Subcutaneous adipose tissue (tissue), 4 donors: ENCODE data around the gene IGFBP5. TPM values are rescaled to one million over a fixed set of nuclear protein-coding genes. Genes with fewer than 3 reads are reported as not detected.

Experiments
- total RNA-seq, 4 donors: library from RNA; depleted of rRNA; stranded (reverse); fragments of >200 nt; gene quantifications; one replicate each; pipeline ENCODE4 v1.1.0, GENCODE V29; 2016
- TF ChIP-seq, protein P1 (sequence below): fragments of 450-650 bp; IDR thresholded peaks from one replicate; pipeline ENCODE4 v1.5.1; 2016; ENCODE audit warnings: low read depth, mild to moderate bottlenecking, control low read depth, antibody characterized with exemption, moderate library complexity

The IGFBP5 gene
- total RNA-seq, 4 donors from 2014 or later, result 74.8 to 661 (median 512) TPM

DNA sequence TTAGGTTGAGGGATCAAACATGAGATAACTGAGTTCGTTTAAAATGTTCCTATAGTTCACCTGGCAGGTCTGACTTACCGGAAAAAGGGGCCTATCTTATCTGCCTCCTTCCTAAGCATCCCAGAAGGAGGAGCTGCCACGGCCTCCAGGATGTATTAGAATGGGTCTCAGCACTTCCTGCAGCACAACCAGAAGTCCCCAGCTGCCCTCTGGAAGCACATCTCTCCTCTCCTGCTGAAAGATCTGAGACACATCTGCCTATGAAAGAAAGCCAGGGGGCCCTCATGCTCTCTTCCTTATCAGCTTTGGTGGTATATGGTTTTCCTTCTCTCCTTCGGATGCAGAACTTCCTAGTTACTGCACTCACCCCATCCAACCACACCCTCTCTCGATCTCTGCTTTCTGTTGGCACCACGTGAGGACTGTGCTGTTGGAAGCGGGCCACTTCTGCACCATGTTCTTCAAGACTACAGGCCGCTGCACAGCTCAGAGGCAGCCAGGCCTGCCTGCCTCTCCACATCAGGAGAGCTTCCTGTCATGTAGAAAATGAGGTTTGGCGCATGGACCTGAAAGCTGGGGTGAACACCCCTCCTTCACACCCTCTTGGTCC lies 6.5 kb downstream of the IGFBP5 start:
- TF ChIP-seq, protein P1, sequence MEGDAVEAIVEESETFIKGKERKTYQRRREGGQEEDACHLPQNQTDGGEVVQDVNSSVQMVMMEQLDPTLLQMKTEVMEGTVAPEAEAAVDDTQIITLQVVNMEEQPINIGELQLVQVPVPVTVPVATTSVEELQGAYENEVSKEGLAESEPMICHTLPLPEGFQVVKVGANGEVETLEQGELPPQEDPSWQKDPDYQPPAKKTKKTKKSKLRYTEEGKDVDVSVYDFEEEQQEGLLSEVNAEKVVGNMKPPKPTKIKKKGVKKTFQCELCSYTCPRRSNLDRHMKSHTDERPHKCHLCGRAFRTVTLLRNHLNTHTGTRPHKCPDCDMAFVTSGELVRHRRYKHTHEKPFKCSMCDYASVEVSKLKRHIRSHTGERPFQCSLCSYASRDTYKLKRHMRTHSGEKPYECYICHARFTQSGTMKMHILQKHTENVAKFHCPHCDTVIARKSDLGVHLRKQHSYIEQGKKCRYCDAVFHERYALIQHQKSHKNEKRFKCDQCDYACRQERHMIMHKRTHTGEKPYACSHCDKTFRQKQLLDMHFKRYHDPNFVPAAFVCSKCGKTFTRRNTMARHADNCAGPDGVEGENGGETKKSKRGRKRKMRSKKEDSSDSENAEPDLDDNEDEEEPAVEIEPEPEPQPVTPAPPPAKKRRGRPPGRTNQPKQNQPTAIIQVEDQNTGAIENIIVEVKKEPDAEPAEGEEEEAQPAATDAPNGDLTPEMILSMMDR, result no peak

GRCh38 chr2:216687646-216688045 lies 7.7 kb downstream of the IGFBP5 start:
- TF ChIP-seq, protein P1, result no peak

DNA sequence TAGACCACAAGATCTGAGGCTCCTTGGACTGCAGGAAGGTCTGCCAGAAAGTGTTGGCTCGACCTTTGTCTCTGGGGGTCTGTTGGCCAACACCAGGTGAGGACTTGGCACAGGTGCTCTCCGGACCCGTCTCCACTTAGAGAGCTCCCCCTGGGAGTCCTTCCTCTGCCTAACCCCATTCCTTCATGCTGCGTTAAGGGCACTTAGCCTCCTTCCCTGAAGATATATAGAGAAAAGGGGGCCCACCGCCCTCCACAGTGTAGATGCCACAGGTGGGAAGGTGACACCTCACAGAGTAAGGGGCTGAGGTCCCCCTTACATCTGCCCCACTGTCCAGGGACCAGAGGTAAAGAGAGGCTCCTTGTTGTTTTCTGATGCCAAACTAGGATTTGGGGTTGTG lies 8.2 kb downstream of the IGFBP5 start:
- TF ChIP-seq, protein P1, result no peak

GRCh38 chr2:216685327-216685875 lies 9.9 kb downstream of the IGFBP5 start:
- TF ChIP-seq, protein P1, result no peak

GRCh38 chr2:216683846-216684245 lies 11.5 kb downstream of the IGFBP5 start:
- TF ChIP-seq, protein P1, result no peak

DNA sequence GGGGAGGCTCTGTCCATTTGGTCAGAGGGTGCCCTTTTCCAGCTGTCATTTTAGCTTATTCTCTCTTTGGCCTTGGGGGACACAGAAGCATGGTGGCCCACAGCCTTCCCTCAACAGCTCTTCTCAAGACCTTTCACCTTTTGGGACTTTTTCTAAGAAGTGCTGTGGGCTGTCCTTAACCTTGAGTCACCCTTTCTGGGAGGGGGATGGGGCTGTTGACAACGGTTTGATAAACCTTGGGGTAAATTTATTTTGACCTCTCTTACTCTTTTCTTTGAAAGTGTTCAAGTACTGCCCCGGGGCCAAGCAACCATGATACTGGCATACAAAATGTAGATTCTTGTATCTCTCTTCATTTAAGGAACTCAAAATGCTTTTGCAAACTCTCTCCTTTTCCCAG lies 13.7 kb downstream of the IGFBP5 start:
- TF ChIP-seq, protein P1, result no peak

DNA sequence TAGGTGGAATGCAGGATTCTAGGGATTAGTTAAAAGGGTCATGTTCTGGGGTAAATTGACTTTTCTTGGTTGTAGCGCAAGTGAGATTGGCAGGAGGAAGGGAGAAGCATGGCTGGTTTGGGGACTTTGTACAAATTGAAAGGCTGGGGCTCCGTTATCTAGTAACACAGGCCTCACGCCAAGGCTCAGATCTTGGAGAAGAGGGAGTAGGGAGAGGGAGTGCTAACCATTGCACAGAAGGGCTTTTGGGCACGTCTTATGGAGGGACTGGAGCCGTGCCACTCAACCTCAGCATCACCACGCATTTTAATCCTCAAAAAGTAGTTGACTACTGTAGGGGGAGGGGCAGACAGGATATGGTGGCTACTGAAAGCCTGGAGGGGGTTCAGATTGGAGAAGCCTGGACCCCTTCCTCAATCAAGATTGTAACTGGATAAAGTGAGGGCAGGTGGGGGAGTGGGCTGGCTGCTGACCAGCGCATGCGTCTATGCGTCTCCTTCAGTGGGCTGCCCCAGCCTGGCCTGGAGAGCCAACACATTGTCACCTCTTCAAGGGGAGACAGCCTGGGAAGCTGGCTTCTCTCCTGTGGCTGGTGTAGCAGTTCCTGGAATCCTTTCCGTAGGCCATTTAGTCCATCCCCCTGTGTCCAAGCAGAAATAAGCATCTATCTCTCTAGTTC lies 14.3 kb downstream of the IGFBP5 start:
- TF ChIP-seq, protein P1, result no peak
